SK-N-SH (cell line): Measurements from ENCODE around the gene CADM2.

Experiments
- EP300 ChIP-seq, 2 experiments: IDR thresholded peaks; 2 replicates each; pipeline versions ENCODE4 v1.4.0 to v1.6.1; 2012; ENCODE audit warnings: borderline replicate concordance in 1 of 2, low read depth in 1 of 2, low read length in 1 of 2
- GABPA ChIP-seq: IDR thresholded peaks from 2 replicates; pipeline ENCODE4 v1.4.0; 2012; ENCODE audit warnings: low read depth, mild to moderate bottlenecking
- POLR2AphosphoS5 ChIP-seq: IDR thresholded peaks from 2 replicates; pipeline ENCODE4 v1.6.1; 2012; ENCODE audit warnings: low read depth, low read length
- TAF1 ChIP-seq: IDR thresholded peaks from 2 replicates; pipeline ENCODE4 v1.6.1; 2012; ENCODE audit warnings: low read depth, mild to moderate bottlenecking, low read length, moderate library complexity, borderline replicate concordance
- TF ChIP-seq, protein P1 (sequence below): IDR thresholded peaks from 2 replicates; pipeline ENCODE4 v1.4.0; 2012; ENCODE audit warnings: low read depth
- TF ChIP-seq, protein P2 (sequence below): fragments of 200-600 bp; sonication (generic); IDR thresholded peaks from 2 replicates; pipeline ENCODE4 v1.6.1; 2017; ENCODE audit warnings: antibody characterized with exemption, mild to moderate bottlenecking, moderate library complexity

DNA sequence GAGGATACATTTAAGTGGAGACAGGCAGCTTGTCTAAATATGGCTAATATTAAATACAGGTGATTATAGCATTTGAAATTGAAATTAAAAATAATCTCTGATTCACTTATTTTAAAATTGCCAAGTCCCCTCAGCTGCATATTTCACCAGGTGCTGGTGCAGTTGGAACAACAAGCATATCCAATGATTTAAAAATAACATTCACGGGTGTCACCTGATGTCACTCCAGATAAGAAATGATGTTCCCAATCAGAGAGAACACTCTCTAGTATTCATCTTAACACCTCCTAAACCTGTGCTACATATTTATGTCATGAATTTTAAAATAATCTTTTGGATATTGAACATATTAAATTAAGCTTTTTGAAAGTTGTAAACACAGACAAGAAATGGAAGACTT, 249.9 kb downstream of the CADM2 start:
- TF ChIP-seq, protein P1, sequence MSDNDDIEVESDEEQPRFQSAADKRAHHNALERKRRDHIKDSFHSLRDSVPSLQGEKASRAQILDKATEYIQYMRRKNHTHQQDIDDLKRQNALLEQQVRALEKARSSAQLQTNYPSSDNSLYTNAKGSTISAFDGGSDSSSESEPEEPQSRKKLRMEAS = no peak
- TF ChIP-seq POLR2AphosphoS5 (no peak), GABPA (no peak), EP300 (IDR thresholded peaks at IDR 0.05; ENCODE audit: borderline replicate concordance in 1 of 2, low read depth in 1 of 2, low read length in 1 of 2) (no peak), TAF1 (no peak)
- TF ChIP-seq, protein P2, sequence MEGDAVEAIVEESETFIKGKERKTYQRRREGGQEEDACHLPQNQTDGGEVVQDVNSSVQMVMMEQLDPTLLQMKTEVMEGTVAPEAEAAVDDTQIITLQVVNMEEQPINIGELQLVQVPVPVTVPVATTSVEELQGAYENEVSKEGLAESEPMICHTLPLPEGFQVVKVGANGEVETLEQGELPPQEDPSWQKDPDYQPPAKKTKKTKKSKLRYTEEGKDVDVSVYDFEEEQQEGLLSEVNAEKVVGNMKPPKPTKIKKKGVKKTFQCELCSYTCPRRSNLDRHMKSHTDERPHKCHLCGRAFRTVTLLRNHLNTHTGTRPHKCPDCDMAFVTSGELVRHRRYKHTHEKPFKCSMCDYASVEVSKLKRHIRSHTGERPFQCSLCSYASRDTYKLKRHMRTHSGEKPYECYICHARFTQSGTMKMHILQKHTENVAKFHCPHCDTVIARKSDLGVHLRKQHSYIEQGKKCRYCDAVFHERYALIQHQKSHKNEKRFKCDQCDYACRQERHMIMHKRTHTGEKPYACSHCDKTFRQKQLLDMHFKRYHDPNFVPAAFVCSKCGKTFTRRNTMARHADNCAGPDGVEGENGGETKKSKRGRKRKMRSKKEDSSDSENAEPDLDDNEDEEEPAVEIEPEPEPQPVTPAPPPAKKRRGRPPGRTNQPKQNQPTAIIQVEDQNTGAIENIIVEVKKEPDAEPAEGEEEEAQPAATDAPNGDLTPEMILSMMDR = no peak
